Suprapubic skin (tissue), 3 donors: ENCODE data around the gene KIRREL1.

Source experiments
- EP300 ChIP-seq: sonication (generic); formaldehyde crosslinking; IDR thresholded peaks from one replicate; pipeline ENCODE4 v1.6.1; 2017; ENCODE audit warnings: antibody characterized with exemption
- POLR2A ChIP-seq, 2 donors: fragments of 450-650 bp; IDR thresholded peaks; one replicate each; pipeline ENCODE4 v1.6.1; 2017; ENCODE audit warnings: antibody characterized with exemption in 2 of 2, mild to moderate bottlenecking in 2 of 2, moderate library complexity in 2 of 2
- TF ChIP-seq, protein P1 (sequence below), 2 donors: fragments of 200-600 bp in 1 of 2; fragments of 450-650 bp in 1 of 2; sonication (generic) in 1 of 2; IDR thresholded peaks; one replicate each; pipeline ENCODE4 v1.5.1; 2016 to 2019; ENCODE audit warnings: antibody characterized with exemption in 2 of 2, mild to moderate bottlenecking in 1 of 2, moderate library complexity in 1 of 2

DNA sequence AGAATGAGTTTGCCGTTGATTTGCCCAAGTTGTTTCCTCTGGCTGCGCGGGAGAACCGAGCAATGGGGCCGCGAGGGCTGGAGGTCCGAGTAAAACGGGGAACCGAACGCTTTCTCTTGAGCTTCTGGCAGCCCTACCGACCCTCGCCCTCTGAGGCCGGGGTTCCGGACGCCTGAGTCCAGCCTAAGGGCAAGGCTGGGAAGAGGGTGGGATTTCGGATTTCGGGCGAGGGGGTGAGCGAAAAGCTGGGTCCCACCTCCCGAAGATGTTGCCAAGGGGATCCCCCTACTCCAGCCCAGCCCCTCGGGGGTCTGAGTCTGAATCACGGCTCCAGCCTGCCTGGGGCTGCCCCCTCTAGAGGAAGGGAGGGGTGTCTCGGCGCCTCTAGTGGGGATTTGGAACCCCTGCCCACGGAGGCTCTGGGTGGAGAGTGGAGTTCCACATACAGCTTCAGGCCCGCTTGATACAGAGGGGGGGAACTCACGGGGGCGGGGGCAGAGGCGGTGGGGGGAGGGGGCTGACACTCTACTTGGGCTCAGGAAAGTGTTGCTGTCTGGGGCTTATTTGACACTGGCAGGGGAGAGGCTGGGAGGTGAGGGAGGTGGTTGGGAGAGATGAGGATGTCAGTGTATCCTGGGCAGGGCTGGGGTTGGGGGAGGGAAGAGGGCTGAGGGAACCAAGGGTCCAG, 617 bp downstream of the KIRREL1 start:
- TF ChIP-seq, protein P1, sequence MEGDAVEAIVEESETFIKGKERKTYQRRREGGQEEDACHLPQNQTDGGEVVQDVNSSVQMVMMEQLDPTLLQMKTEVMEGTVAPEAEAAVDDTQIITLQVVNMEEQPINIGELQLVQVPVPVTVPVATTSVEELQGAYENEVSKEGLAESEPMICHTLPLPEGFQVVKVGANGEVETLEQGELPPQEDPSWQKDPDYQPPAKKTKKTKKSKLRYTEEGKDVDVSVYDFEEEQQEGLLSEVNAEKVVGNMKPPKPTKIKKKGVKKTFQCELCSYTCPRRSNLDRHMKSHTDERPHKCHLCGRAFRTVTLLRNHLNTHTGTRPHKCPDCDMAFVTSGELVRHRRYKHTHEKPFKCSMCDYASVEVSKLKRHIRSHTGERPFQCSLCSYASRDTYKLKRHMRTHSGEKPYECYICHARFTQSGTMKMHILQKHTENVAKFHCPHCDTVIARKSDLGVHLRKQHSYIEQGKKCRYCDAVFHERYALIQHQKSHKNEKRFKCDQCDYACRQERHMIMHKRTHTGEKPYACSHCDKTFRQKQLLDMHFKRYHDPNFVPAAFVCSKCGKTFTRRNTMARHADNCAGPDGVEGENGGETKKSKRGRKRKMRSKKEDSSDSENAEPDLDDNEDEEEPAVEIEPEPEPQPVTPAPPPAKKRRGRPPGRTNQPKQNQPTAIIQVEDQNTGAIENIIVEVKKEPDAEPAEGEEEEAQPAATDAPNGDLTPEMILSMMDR (IDR thresholded peaks at IDR 0.05) = no peak
- TF ChIP-seq EP300 (no peak), POLR2A (IDR thresholded peaks at IDR 0.05) (no peak)
